ENCODE measurements around the gene DAPP1.

The DAPP1 gene

GRCh38 chr4:99856166-99856565, 39.5 kb downstream of the DAPP1 start:
- Histone ChIP-seq H3K27me3 (ENCODE audit: control insufficient read depth, insufficient read depth, low read length) (no peaks in the 10 kb centered on the region), H3K9me3 (replicated peaks; ENCODE audit: low read length) (no peaks in the 10 kb centered on the region), H3K4me1 (ENCODE audit: control insufficient read depth, insufficient read depth, low read length) (no peaks in the 10 kb centered on the region), H3K9ac (ENCODE audit: low read depth, low read length) (no peak overlapping the region), H3K4me2 (ENCODE audit: low read length) (no peak overlapping the region), H3K4me3 (ENCODE audit: low read length) (no peak overlapping the region), H3K36me3 (ENCODE audit: insufficient read depth, low read length) (no peaks in the 10 kb centered on the region)

- Histone ChIP-seq H3K4me2 (ENCODE audit: low read length) (no peak overlapping the region), H3K4me3 (ENCODE audit: low read length) (no peak overlapping the region), H3K9ac (ENCODE audit: low read depth, low read length) (no peak overlapping the region), H3K27me3 (ENCODE audit: control insufficient read depth, insufficient read depth, low read length) (no peaks in the 10 kb centered on the region), H3K4me1 (ENCODE audit: control insufficient read depth, insufficient read depth, low read length) (no peaks in the 10 kb centered on the region), H3K9me3 (replicated peaks; ENCODE audit: low read length) (no peaks in the 10 kb centered on the region), H3K36me3 (ENCODE audit: insufficient read depth, low read length) (no peaks in the 10 kb centered on the region)
Measured at GRCh38 chr4:99857307-99857706, 40.7 kb downstream of the DAPP1 start.

GRCh38 chr4:99859618-99860017, 43.0 kb downstream of the DAPP1 start:
- H3K4me1 ChIP-seq (ENCODE audit: control insufficient read depth, insufficient read depth, low read length), result no peaks in the 10 kb centered on the region

GRCh38 chr4:99860521-99860920, 43.9 kb downstream of the DAPP1 start:
- no peak overlapping the region for H3K4me2 ChIP-seq (ENCODE audit: low read length)
- H3K9ac ChIP-seq (ENCODE audit: low read depth, low read length), result no peak overlapping the region
- H3K4me1 ChIP-seq (ENCODE audit: control insufficient read depth, insufficient read depth, low read length), result no peaks in the 10 kb centered on the region
- H3K36me3 ChIP-seq (ENCODE audit: insufficient read depth, low read length), result no peaks in the 10 kb centered on the region
- H3K4me3 ChIP-seq (ENCODE audit: low read length), result no peak overlapping the region
- H3K27me3 ChIP-seq (ENCODE audit: control insufficient read depth, insufficient read depth, low read length), result no peaks in the 10 kb centered on the region
- H3K9me3 ChIP-seq (replicated peaks; ENCODE audit: low read length), result no peaks in the 10 kb centered on the region

More at GRCh38 chr4:99859618-99860017, 43.0 kb downstream of the DAPP1 start:
- no peaks in the 10 kb centered on the region for H3K9me3 ChIP-seq (replicated peaks; ENCODE audit: low read length)
- no peak overlapping the region for H3K9ac ChIP-seq (ENCODE audit: low read depth, low read length)
- no peaks in the 10 kb centered on the region for H3K27me3 ChIP-seq (ENCODE audit: control insufficient read depth, insufficient read depth, low read length)
- no peak overlapping the region for H3K4me3 ChIP-seq (ENCODE audit: low read length)
- no peak overlapping the region for H3K4me2 ChIP-seq (ENCODE audit: low read length)
- H3K36me3 ChIP-seq (ENCODE audit: insufficient read depth, low read length), result no peaks in the 10 kb centered on the region

- no peaks in the 10 kb centered on the region for H3K4me1 ChIP-seq (ENCODE audit: control insufficient read depth, insufficient read depth, low read length)
- no peaks in the 10 kb centered on the region for H3K36me3 ChIP-seq (ENCODE audit: insufficient read depth, low read length)
Measured at GRCh38 chr4:99861120-99861905, 44.7 kb downstream of the DAPP1 start.

GRCh38 chr4:99863804-99864203, 47.2 kb downstream of the DAPP1 start:
- no peaks in the 10 kb centered on the region for H3K4me1 ChIP-seq (ENCODE audit: control insufficient read depth, insufficient read depth, low read length)
- no peaks in the 10 kb centered on the region for H3K27me3 ChIP-seq (ENCODE audit: control insufficient read depth, insufficient read depth, low read length)
- no peak overlapping the region for H3K4me3 ChIP-seq (ENCODE audit: low read length)
- H3K9ac ChIP-seq (ENCODE audit: low read depth, low read length), result no peak overlapping the region
- no peaks in the 10 kb centered on the region for H3K9me3 ChIP-seq (replicated peaks; ENCODE audit: low read length)
- H3K36me3 ChIP-seq (ENCODE audit: insufficient read depth, low read length), result no peaks in the 10 kb centered on the region
- no peak overlapping the region for H3K4me2 ChIP-seq (ENCODE audit: low read length)

More at GRCh38 chr4:99861120-99861905, 44.7 kb downstream of the DAPP1 start:
- Histone ChIP-seq H3K4me2 (ENCODE audit: low read length) (no peak overlapping the region), H3K9me3 (replicated peaks; ENCODE audit: low read length) (no peaks in the 10 kb centered on the region), H3K27me3 (ENCODE audit: control insufficient read depth, insufficient read depth, low read length) (no peaks in the 10 kb centered on the region), H3K4me3 (ENCODE audit: low read length) (no peak overlapping the region), H3K9ac (ENCODE audit: low read depth, low read length) (no peak overlapping the region)

- no peaks in the 10 kb centered on the region for H3K9me3 ChIP-seq (replicated peaks; ENCODE audit: low read length)
- no peaks in the 10 kb centered on the region for H3K4me1 ChIP-seq (ENCODE audit: control insufficient read depth, insufficient read depth, low read length)
- no peaks in the 10 kb centered on the region for H3K36me3 ChIP-seq (ENCODE audit: insufficient read depth, low read length)
- H3K4me3 ChIP-seq (ENCODE audit: low read length), result no peak overlapping the region
- no peaks in the 10 kb centered on the region for H3K27me3 ChIP-seq (ENCODE audit: control insufficient read depth, insufficient read depth, low read length)
- H3K9ac ChIP-seq (ENCODE audit: low read depth, low read length), result no peak overlapping the region
- H3K4me2 ChIP-seq (ENCODE audit: low read length), result peak overlapping the region; percentile 12
Measured at GRCh38 chr4:99868126-99868596, 51.5 kb downstream of the DAPP1 start.

- Histone ChIP-seq H3K9me3 (replicated peaks; ENCODE audit: low read length) (no peaks in the 10 kb centered on the region), H3K4me2 (ENCODE audit: low read length) (no peak overlapping the region), H3K4me1 (ENCODE audit: control insufficient read depth, insufficient read depth, low read length) (no peaks in the 10 kb centered on the region), H3K27me3 (ENCODE audit: control insufficient read depth, insufficient read depth, low read length) (no peaks in the 10 kb centered on the region), H3K9ac (ENCODE audit: low read depth, low read length) (no peak overlapping the region), H3K4me3 (ENCODE audit: low read length) (no peak overlapping the region), H3K36me3 (ENCODE audit: insufficient read depth, low read length) (peaks cover 3% of the 10 kb centered on the region)
Measured at GRCh38 chr4:99872570-99872969, 55.9 kb downstream of the DAPP1 start.

GRCh38 chr4:99875071-99875470, 58.4 kb downstream of the DAPP1 start:
- Histone ChIP-seq H3K4me3 (ENCODE audit: low read length) (no peak overlapping the region), H3K36me3 (ENCODE audit: insufficient read depth, low read length) (peaks cover 20% of the 10 kb centered on the region), H3K9ac (ENCODE audit: low read depth, low read length) (no peak overlapping the region), H3K27me3 (ENCODE audit: control insufficient read depth, insufficient read depth, low read length) (no peaks in the 10 kb centered on the region), H3K9me3 (replicated peaks; ENCODE audit: low read length) (no peaks in the 10 kb centered on the region), H3K4me2 (ENCODE audit: low read length) (no peak overlapping the region), H3K4me1 (ENCODE audit: control insufficient read depth, insufficient read depth, low read length) (no peaks in the 10 kb centered on the region)

GRCh38 chr4:99876946-99877345, 60.3 kb downstream of the DAPP1 start:
- no peaks in the 10 kb centered on the region for H3K4me1 ChIP-seq (ENCODE audit: control insufficient read depth, insufficient read depth, low read length)
- H3K9me3 ChIP-seq (replicated peaks; ENCODE audit: low read length), result no peaks in the 10 kb centered on the region
- H3K9ac ChIP-seq (ENCODE audit: low read depth, low read length), result no peak overlapping the region
- H3K36me3 ChIP-seq (ENCODE audit: insufficient read depth, low read length), result peaks cover 39% of the 10 kb centered on the region
- H3K27me3 ChIP-seq (ENCODE audit: control insufficient read depth, insufficient read depth, low read length), result no peaks in the 10 kb centered on the region
- no peak overlapping the region for H3K4me2 ChIP-seq (ENCODE audit: low read length)
- no peak overlapping the region for H3K4me3 ChIP-seq (ENCODE audit: low read length)

GRCh38 chr4:99878604-99879003, 62.0 kb downstream of the DAPP1 start:
- no peak overlapping the region for H3K4me2 ChIP-seq (ENCODE audit: low read length)
- peaks cover 47% of the 10 kb centered on the region for H3K36me3 ChIP-seq (ENCODE audit: insufficient read depth, low read length)
- H3K4me1 ChIP-seq (ENCODE audit: control insufficient read depth, insufficient read depth, low read length), result no peaks in the 10 kb centered on the region
- no peaks in the 10 kb centered on the region for H3K27me3 ChIP-seq (ENCODE audit: control insufficient read depth, insufficient read depth, low read length)
- no peak overlapping the region for H3K9ac ChIP-seq (ENCODE audit: low read depth, low read length)
- no peak overlapping the region for H3K4me3 ChIP-seq (ENCODE audit: low read length)
- H3K9me3 ChIP-seq (replicated peaks; ENCODE audit: low read length), result no peaks in the 10 kb centered on the region

- no peak overlapping the region for H3K4me3 ChIP-seq (ENCODE audit: low read length)
Measured at GRCh38 chr4:99879458-99879857, 62.8 kb downstream of the DAPP1 start.

More at GRCh38 chr4:99879458-99879857, 62.8 kb downstream of the DAPP1 start:
- H3K4me1 ChIP-seq (ENCODE audit: control insufficient read depth, insufficient read depth, low read length), result no peaks in the 10 kb centered on the region
- H3K36me3 ChIP-seq (ENCODE audit: insufficient read depth, low read length), result peaks cover 54% of the 10 kb centered on the region
- no peak overlapping the region for H3K4me2 ChIP-seq (ENCODE audit: low read length)
- H3K27me3 ChIP-seq (ENCODE audit: control insufficient read depth, insufficient read depth, low read length), result no peaks in the 10 kb centered on the region
- H3K9ac ChIP-seq (ENCODE audit: low read depth, low read length), result no peak overlapping the region
- H3K9me3 ChIP-seq (replicated peaks; ENCODE audit: low read length), result no peaks in the 10 kb centered on the region

All from skeletal muscle satellite cell (primary cell).